GM10266 (cell line): ENCODE results near the gene TMIGD1.

Experiments used
- DNase-seq: peaks from one replicate; pipeline ENCODE4 v3.0.0; 2012; ENCODE audit errors: extremely low spot score
- TF ChIP-seq, protein P1 (sequence below): IDR thresholded peaks from 2 replicates; pipeline ENCODE4 v1.5.1; 2012; ENCODE audit warnings: mild to moderate bottlenecking, low read depth; ENCODE audit not compliant: control insufficient read depth, insufficient read depth; ENCODE audit errors: missing control alignments

TMIGD1 gene

GRCh38 chr17:30333503-30334360 lies at the start of gene TMIGD1:
TSS of gene TMIGD1 (minus strand) at chr17:30334057. CDS start at chr17:30332133, 1,924 bp downstream.
- TF ChIP-seq, protein P1, sequence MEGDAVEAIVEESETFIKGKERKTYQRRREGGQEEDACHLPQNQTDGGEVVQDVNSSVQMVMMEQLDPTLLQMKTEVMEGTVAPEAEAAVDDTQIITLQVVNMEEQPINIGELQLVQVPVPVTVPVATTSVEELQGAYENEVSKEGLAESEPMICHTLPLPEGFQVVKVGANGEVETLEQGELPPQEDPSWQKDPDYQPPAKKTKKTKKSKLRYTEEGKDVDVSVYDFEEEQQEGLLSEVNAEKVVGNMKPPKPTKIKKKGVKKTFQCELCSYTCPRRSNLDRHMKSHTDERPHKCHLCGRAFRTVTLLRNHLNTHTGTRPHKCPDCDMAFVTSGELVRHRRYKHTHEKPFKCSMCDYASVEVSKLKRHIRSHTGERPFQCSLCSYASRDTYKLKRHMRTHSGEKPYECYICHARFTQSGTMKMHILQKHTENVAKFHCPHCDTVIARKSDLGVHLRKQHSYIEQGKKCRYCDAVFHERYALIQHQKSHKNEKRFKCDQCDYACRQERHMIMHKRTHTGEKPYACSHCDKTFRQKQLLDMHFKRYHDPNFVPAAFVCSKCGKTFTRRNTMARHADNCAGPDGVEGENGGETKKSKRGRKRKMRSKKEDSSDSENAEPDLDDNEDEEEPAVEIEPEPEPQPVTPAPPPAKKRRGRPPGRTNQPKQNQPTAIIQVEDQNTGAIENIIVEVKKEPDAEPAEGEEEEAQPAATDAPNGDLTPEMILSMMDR = no peak
- no peak for DNase-seq

DNA sequence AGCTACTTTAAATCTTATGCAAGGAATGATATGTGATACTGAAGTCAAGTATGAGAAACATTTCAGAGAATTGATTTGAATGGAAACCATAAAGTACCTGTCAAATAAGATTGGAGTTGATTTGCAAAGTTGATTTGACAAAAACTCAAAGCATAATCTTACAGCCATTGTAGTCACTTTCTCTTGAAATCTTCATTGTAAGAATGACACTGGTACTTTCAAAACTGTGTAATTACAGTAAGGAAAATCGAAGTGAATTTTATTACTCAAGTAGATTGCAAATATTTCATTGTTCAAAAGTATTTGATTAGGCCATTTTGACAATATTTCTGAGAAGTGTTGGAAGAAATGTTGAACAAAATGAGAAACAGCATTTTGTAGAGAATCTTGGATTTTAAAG lies 48.5 kb upstream of the TMIGD1 start:
- DNase-seq = no peak
- TF ChIP-seq, protein P1 = no peak

GRCh38 chr17:30381340-30381659 lies 47.4 kb upstream of the TMIGD1 start:
- no peak for DNase-seq

DNA sequence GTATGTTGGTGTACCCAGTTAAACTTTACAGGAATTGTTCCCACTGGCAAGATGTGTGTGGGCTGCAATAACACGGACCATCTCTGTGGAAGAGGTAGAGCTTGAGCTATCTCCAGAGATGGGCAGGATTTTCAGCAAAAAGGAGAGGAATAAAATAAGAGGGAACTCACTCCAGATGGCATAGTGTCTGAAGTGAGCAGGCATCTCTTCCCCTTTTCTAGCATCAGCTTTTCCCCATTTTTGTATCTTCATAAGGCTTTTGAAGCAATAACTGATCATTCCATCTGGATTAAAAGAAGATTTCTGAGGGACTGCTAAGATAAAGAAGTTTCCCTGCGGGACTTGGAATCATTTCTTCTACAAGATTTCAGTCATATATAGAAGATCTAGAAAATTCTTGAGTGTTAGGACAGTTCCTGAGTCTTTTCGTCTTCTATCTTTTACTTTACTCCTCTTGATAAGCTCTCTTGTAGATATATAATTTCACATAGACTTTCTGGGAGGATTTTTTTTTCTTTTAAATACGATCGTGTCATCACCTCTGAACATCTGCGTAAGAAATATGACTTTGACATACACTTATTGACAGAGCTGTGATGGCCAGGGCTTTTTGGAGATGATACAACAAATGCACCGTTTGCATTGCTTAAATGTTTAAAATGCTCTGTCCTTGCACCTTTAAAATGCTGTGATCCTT lies 46.9 kb upstream of the TMIGD1 start:
- TF ChIP-seq, protein P1 = no peak

More at GRCh38 chr17:30381340-30381659, 47.4 kb upstream of the TMIGD1 start:
- TF ChIP-seq, protein P1 = no peak

GRCh38 chr17:30379903-30380381 lies 46.1 kb upstream of the TMIGD1 start:
- peak; percentile 66 for DNase-seq
- TF ChIP-seq, protein P1 = no peak

More for the DNA sequence above, 46.9 kb upstream of the TMIGD1 start:
- DNase-seq = no peak

DNA sequence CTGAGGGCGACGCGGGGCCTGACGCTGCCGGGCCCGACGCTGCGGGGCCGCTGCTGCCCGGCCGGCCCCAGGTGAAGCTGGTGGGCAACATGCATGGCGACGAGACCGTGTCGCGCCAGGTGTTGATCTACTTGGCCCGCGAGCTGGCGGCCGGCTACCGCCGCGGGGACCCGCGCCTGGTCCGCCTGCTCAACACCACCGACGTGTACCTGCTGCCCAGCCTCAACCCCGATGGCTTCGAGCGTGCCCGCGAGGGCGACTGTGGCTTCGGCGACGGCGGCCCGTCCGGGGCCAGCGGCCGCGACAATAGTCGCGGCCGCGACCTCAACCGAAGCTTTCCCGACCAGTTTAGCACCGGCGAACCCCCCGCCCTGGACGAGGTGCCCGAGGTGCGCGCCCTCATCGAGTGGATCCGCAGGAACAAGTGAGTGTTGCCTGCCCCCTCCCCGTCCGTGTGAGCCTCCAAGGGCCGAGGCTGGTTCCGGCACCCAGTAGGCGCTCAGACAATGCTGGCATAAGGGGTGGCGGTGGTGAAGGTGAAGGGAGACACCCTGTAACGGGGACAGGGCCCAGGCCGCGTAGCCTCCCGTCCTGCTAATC lies 45.5 kb upstream of the TMIGD1 start:
- TF ChIP-seq, protein P1 = no peak
- peak; percentile 38 for DNase-seq
